ENCODE measurements around the gene RASSF5.

DNA sequence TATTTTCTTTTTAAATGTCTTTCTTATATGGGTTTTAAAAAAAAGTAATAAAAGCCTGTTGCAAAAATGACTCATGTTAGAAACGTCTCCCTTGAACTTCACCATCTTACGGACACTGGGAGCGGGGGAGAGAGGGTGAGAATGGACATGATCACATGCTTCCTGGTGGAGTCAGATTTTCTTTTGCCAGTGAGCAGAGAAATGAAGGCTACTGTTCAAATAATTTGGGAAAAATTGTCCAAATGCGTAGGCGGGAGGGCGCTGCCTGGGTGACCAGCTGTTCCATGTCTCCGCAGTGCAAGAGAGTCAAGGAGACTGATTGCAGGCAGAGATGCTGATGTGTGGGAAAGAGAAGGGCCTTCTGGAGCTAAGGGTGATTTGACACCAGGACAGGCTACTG lies 81.9 kb downstream of the RASSF5 start:
- TF ChIP-seq, protein P1, sequence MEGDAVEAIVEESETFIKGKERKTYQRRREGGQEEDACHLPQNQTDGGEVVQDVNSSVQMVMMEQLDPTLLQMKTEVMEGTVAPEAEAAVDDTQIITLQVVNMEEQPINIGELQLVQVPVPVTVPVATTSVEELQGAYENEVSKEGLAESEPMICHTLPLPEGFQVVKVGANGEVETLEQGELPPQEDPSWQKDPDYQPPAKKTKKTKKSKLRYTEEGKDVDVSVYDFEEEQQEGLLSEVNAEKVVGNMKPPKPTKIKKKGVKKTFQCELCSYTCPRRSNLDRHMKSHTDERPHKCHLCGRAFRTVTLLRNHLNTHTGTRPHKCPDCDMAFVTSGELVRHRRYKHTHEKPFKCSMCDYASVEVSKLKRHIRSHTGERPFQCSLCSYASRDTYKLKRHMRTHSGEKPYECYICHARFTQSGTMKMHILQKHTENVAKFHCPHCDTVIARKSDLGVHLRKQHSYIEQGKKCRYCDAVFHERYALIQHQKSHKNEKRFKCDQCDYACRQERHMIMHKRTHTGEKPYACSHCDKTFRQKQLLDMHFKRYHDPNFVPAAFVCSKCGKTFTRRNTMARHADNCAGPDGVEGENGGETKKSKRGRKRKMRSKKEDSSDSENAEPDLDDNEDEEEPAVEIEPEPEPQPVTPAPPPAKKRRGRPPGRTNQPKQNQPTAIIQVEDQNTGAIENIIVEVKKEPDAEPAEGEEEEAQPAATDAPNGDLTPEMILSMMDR (IDR thresholded peaks at IDR 0.05), result no peak
- no peak for TF ChIP-seq POLR2A (IDR thresholded peaks at IDR 0.05)

Data from uterus (tissue), 2 donors.